HEK293 (cell line): ENCODE results near the gene KIF17.

Source experiments
- CTCF ChIA-PET: fragments of 350-600 bp; formaldehyde crosslinking; extraction: SDS; loops from one replicate; lab custom pipeline; 2021; ENCODE audit warnings: antibody characterized with exemption; lab: Yijun Ruan, JAX
- POLR2A ChIA-PET: fragments of 300-600 bp; formaldehyde crosslinking; extraction: SDS; loops from one replicate; lab custom pipeline; 2020; ENCODE audit warnings: antibody characterized with exemption, inconsistent platforms; lab: Yijun Ruan, JAX
- H3K27ac ChIP-seq: fragments of 200-500 bp; sonication (Bioruptor generic); 2 replicates; pipeline ENCODE4 v1.5.1; 2014; ENCODE audit warnings: low read depth, low read length, control low read depth, inconsistent platforms; ENCODE audit errors: extremely low read depth
- H3K36me3 ChIP-seq, 2 experiments: fragments of 200-500 bp in 1 of 2; sonication (Bioruptor generic) in 1 of 2; 1 replicate in 1 of 2; 2 replicates in 1 of 2; pipeline ENCODE4 v1.5.1; 2014 to 2017; ENCODE audit warnings: inconsistent platforms in 2 of 2, low read length in 2 of 2; ENCODE audit not compliant: control insufficient read depth in 2 of 2, insufficient read depth in 1 of 2
- H3K4me1 ChIP-seq: fragments of 200-500 bp; sonication (Bioruptor generic); 2 replicates; pipeline ENCODE4 v1.5.1; 2014; ENCODE audit warnings: mild to moderate bottlenecking, low read length, inconsistent platforms; ENCODE audit not compliant: control insufficient read depth, insufficient read depth
- H3K4me3 ChIP-seq: 2 replicates; pipeline ENCODE4 v1.5.1; 2011; ENCODE audit warnings: low read depth, mild to moderate bottlenecking, control low read depth, low read length, moderate library complexity
- H3K9me3 ChIP-seq: fragments of 200-500 bp; sonication (Bioruptor generic); 2 replicates; pipeline ENCODE4 v1.5.1; 2014; ENCODE audit warnings: low read depth, low read length, inconsistent platforms; ENCODE audit not compliant: control insufficient read depth, insufficient read depth
- GLIS1 ChIP-seq: fragments of 450-650 bp; formaldehyde crosslinking; IDR thresholded peaks from 2 replicates; pipeline ENCODE4 v1.5.1; 2016; ENCODE audit warnings: missing biosample characterization, missing genetic modification characterization
- HOXD13 ChIP-seq: sonication (generic); formaldehyde crosslinking; IDR thresholded peaks from 2 replicates; pipeline ENCODE4 v1.8.0; 2022; ENCODE audit warnings: missing genetic modification reagents, borderline replicate concordance
- SP3 ChIP-seq: fragments of 450-650 bp; formaldehyde crosslinking; IDR thresholded peaks from 2 replicates; pipeline ENCODE4 v1.5.1; 2016; ENCODE audit warnings: missing biosample characterization, missing genetic modification characterization
- ZNF121 ChIP-seq: fragments of 450-650 bp; formaldehyde crosslinking; IDR thresholded peaks from 2 replicates; pipeline ENCODE4 v1.5.1; 2016; ENCODE audit warnings: missing biosample characterization, missing genetic modification characterization
- ZNF140 ChIP-seq: fragments of 450-650 bp; formaldehyde crosslinking; IDR thresholded peaks from 2 replicates; pipeline ENCODE4 v1.5.1; 2016; ENCODE audit warnings: missing biosample characterization, missing genetic modification characterization
- ZNF23 ChIP-seq: fragments of 450-650 bp; formaldehyde crosslinking; IDR thresholded peaks from 2 replicates; pipeline ENCODE4 v1.5.1; 2016; ENCODE audit warnings: missing biosample characterization, missing genetic modification characterization, borderline replicate concordance
- ZNF280D ChIP-seq: fragments of 450-650 bp; formaldehyde crosslinking; IDR thresholded peaks from 2 replicates; pipeline ENCODE4 v1.5.1; 2016; ENCODE audit warnings: missing biosample characterization, missing genetic modification characterization
- ZNF341 ChIP-seq: fragments of 450-650 bp; formaldehyde crosslinking; IDR thresholded peaks from 2 replicates; pipeline ENCODE4; 2016; ENCODE audit warnings: low read depth, missing biosample characterization, missing genetic modification characterization
- ZNF350 ChIP-seq: fragments of 450-650 bp; formaldehyde crosslinking; IDR thresholded peaks from 2 replicates; pipeline ENCODE4 v1.5.0; 2017; ENCODE audit warnings: missing biosample characterization, mild to moderate bottlenecking, missing genetic modification characterization
- ZNF366 ChIP-seq: fragments of 450-650 bp; formaldehyde crosslinking; conservative IDR thresholded peaks from 2 replicates; pipeline ENCODE4 v1.5.1; 2016; ENCODE audit warnings: missing biosample characterization, missing genetic modification characterization
- ZNF398 ChIP-seq: fragments of 450-650 bp; formaldehyde crosslinking; IDR thresholded peaks from 2 replicates; pipeline ENCODE4 v1.5.1; 2017; ENCODE audit warnings: missing biosample characterization, missing genetic modification characterization
- ZNF433 ChIP-seq: fragments of 450-650 bp; formaldehyde crosslinking; IDR thresholded peaks from 2 replicates; pipeline ENCODE4 v1.5.1; 2016; ENCODE audit warnings: missing biosample characterization, missing genetic modification characterization, low read depth
- ZNF501 ChIP-seq: fragments of 450-650 bp; formaldehyde crosslinking; IDR thresholded peaks from 2 replicates; pipeline ENCODE4 v1.5.1; 2016; ENCODE audit warnings: missing biosample characterization, missing genetic modification characterization
- ZNF510 ChIP-seq: fragments of 450-650 bp; formaldehyde crosslinking; IDR thresholded peaks from 2 replicates; pipeline ENCODE4 v1.5.1; 2018; ENCODE audit warnings: mild to moderate bottlenecking, missing genetic modification characterization, missing biosample characterization; ENCODE audit not compliant: insufficient replicate concordance
- ZNF544 ChIP-seq: fragments of 450-650 bp; formaldehyde crosslinking; IDR thresholded peaks from 2 replicates; pipeline ENCODE4 v1.5.0; 2017; ENCODE audit warnings: missing biosample characterization, missing genetic modification characterization
- ZNF555 ChIP-seq: fragments of 450-650 bp; formaldehyde crosslinking; conservative IDR thresholded peaks from 2 replicates; pipeline ENCODE4 v1.5.1; 2017; ENCODE audit warnings: missing biosample characterization, mild to moderate bottlenecking, missing genetic modification characterization, inconsistent platforms
- ZNF560 ChIP-seq: fragments of 450-650 bp; formaldehyde crosslinking; IDR thresholded peaks from 2 replicates; pipeline ENCODE4 v1.5.1; 2017; ENCODE audit warnings: missing biosample characterization, missing genetic modification characterization, borderline replicate concordance
- ZNF664 ChIP-seq: fragments of 450-650 bp; formaldehyde crosslinking; IDR thresholded peaks from 2 replicates; pipeline ENCODE4 v1.5.1; 2016; ENCODE audit warnings: missing biosample characterization, missing genetic modification characterization
- ZNF707 ChIP-seq: fragments of 450-650 bp; formaldehyde crosslinking; IDR thresholded peaks from 2 replicates; pipeline ENCODE4 v1.5.1; 2016; ENCODE audit warnings: missing biosample characterization, missing genetic modification characterization
- ZNF747 ChIP-seq: fragments of 450-650 bp; formaldehyde crosslinking; IDR thresholded peaks from 2 replicates; pipeline ENCODE4 v1.5.1; 2016; ENCODE audit warnings: missing biosample characterization, missing genetic modification characterization
- TF ChIP-seq, protein P1 (sequence below): fragments of 450-650 bp; formaldehyde crosslinking; IDR thresholded peaks from 2 replicates; pipeline ENCODE4 v1.5.1; 2016; ENCODE audit warnings: missing biosample characterization, missing genetic modification characterization
- TF ChIP-seq, protein P2 (sequence below): fragments of 450-650 bp; formaldehyde crosslinking; IDR thresholded peaks from 2 replicates; pipeline ENCODE4 v1.5.1; 2016; ENCODE audit warnings: missing biosample characterization, missing genetic modification characterization, borderline replicate concordance
- TF ChIP-seq, protein P3 (sequence below): fragments of 450-650 bp; IDR thresholded peaks from 2 replicates; pipeline ENCODE4 v1.5.1; 2018; ENCODE audit warnings: missing biosample characterization, mild to moderate bottlenecking, missing genetic modification characterization

Gene KIF17

DNA sequence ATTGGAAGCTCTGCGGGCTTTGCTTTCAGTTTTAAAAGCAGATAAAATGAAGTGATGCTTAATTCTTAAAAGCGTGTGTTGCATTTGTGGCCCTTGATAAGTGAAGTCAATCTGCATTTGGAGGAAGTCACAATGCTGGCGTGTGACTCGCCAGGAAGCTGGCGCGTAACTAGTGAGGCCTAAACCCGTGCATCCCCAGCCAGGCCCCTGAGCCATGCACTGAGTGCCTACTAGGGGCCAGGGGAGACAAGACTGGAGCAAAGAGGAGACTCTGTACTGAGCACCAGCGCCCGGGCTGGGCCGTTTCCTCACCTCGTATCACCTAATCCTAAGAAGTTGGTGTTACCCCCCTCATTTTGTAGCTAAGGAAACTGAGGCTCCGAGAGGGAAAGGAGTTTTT is 52.1 kb downstream of the KIF17 start:
- TF ChIP-seq, protein P1, sequence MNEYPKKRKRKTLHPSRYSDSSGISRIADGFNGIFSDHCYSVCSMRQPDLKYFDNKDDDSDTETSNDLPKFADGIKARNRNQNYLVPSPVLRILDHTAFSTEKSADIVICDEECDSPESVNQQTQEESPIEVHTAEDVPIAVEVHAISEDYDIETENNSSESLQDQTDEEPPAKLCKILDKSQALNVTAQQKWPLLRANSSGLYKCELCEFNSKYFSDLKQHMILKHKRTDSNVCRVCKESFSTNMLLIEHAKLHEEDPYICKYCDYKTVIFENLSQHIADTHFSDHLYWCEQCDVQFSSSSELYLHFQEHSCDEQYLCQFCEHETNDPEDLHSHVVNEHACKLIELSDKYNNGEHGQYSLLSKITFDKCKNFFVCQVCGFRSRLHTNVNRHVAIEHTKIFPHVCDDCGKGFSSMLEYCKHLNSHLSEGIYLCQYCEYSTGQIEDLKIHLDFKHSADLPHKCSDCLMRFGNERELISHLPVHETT (tag by site-specific recombination): no peak
- TF ChIP-seq SP3: no peak
- TF ChIP-seq ZNF560 (tag by site-specific recombination): no peak
- no peak for TF ChIP-seq ZNF510 (tag by site-specific recombination)
- TF ChIP-seq ZNF280D: no peak
- no peak for TF ChIP-seq ZNF707
- no peak for TF ChIP-seq ZNF366 (tag by site-specific recombination)
- TF ChIP-seq HOXD13 (CRISPR knock-in tag): no peak
- no peak for TF ChIP-seq ZNF341 (tag by site-specific recombination)
- TF ChIP-seq ZNF121 (tag by site-specific recombination): no peak
- TF ChIP-seq ZNF544 (tag by site-specific recombination): no peak
- no peak for TF ChIP-seq ZNF555 (tag by site-specific recombination)
- TF ChIP-seq ZNF664 (tag by site-specific recombination): no peak
- H3K9me3 ChIP-seq: no peaks in the 10 kb centered on the region
- H3K27ac ChIP-seq: no peak overlapping the region
- no peak overlapping the region for H3K4me3 ChIP-seq
- ChIA-PET CTCF (interaction anchor here (0.6 kb wide), 1 partner anchor 393 kb away, joined by 5 read pairs; no protein-coding TSS in a partner anchor), POLR2A (interaction anchor here (1.9 kb wide), 1 partner anchor 121 kb away, joined by 5 read pairs; the partner anchor contains the start of gene HP1BP3)
- no peaks in the 10 kb centered on the region for H3K36me3 ChIP-seq
- no peaks in the 10 kb centered on the region for H3K4me1 ChIP-seq

GRCh38 chr1:20663969-20664715 is 53.7 kb downstream of the KIF17 start:
- ChIA-PET CTCF (interaction anchor here (0.6 to 1.7 kb wide), 4 partner anchors 15 to 170 kb away, joined by 4 to 9 read pairs (median 6); no protein-coding TSS in a partner anchor), POLR2A (interaction anchor here (0.7 kb wide), 1 partner anchor 36 kb away, joined by 4 read pairs; no protein-coding TSS in a partner anchor)
- no peaks in the 10 kb centered on the region for H3K9me3 ChIP-seq
- no peak overlapping the region for H3K4me3 ChIP-seq
- H3K36me3 ChIP-seq: peaks cover 0 to 10% of the 10 kb centered on the region in 2 experiments; a peak in 2 of 3 replicates
- H3K27ac ChIP-seq: no peak overlapping the region
- no peaks in the 10 kb centered on the region for H3K4me1 ChIP-seq
- no peak for TF ChIP-seq ZNF433 (tag by site-specific recombination)
- TF ChIP-seq ZNF501 (tag by site-specific recombination): no peak
- TF ChIP-seq, protein P2, sequence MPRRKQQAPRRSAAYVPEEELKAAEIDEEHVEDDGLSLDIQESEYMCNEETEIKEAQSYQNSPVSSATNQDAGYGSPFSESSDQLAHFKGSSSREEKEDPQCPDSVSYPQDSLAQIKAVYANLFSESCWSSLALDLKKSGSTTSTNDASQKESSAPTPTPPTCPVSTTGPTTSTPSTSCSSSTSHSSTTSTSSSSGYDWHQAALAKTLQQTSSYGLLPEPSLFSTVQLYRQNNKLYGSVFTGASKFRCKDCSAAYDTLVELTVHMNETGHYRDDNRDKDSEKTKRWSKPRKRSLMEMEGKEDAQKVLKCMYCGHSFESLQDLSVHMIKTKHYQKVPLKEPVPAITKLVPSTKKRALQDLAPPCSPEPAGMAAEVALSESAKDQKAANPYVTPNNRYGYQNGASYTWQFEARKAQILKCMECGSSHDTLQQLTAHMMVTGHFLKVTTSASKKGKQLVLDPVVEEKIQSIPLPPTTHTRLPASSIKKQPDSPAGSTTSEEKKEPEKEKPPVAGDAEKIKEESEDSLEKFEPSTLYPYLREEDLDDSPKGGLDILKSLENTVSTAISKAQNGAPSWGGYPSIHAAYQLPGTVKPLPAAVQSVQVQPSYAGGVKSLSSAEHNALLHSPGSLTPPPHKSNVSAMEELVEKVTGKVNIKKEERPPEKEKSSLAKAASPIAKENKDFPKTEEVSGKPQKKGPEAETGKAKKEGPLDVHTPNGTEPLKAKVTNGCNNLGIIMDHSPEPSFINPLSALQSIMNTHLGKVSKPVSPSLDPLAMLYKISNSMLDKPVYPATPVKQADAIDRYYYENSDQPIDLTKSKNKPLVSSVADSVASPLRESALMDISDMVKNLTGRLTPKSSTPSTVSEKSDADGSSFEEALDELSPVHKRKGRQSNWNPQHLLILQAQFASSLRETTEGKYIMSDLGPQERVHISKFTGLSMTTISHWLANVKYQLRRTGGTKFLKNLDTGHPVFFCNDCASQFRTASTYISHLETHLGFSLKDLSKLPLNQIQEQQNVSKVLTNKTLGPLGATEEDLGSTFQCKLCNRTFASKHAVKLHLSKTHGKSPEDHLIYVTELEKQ (tag by site-specific recombination): no peak
- no peak for TF ChIP-seq ZNF23 (tag by site-specific recombination)
- TF ChIP-seq GLIS1 (tag by site-specific recombination): no peak
- TF ChIP-seq ZNF140 (tag by site-specific recombination): no peak
- TF ChIP-seq ZNF350 (tag by site-specific recombination): no peak
- TF ChIP-seq, protein P3, sequence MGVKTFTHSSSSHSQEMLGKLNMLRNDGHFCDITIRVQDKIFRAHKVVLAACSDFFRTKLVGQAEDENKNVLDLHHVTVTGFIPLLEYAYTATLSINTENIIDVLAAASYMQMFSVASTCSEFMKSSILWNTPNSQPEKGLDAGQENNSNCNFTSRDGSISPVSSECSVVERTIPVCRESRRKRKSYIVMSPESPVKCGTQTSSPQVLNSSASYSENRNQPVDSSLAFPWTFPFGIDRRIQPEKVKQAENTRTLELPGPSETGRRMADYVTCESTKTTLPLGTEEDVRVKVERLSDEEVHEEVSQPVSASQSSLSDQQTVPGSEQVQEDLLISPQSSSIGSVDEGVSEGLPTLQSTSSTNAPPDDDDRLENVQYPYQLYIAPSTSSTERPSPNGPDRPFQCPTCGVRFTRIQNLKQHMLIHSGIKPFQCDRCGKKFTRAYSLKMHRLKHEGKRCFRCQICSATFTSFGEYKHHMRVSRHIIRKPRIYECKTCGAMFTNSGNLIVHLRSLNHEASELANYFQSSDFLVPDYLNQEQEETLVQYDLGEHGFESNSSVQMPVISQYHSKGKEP: no peak
- TF ChIP-seq ZNF747 (tag by site-specific recombination): no peak
- TF ChIP-seq ZNF398: no peak
